NT2/D1 (cell line): ENCODE measurements around the gene DDX27.

ENCODE experiments used
- SUZ12 ChIP-seq: IDR thresholded peaks from 2 replicates; pipeline ENCODE4 v1.6.1; 2011; ENCODE audit not compliant: insufficient read length, insufficient read depth; ENCODE audit errors: extremely low read depth
- ZNF274 ChIP-seq: IDR thresholded peaks from 2 replicates; pipeline ENCODE4 v1.6.1; 2011; ENCODE audit warnings: mild to moderate bottlenecking, low read depth, low read length

GRCh38 chr20:49276161-49276960 is 57.1 kb downstream of the DDX27 start:
- TF ChIP-seq ZNF274 (no peak), SUZ12 (no peak)
